A549 (cell line): Measurements from ENCODE around the gene HTR3C. TPM values are rescaled to one million over a fixed set of nuclear protein-coding genes. Genes with fewer than 3 reads are reported as not detected.

Experiments used
- ATAC-seq, 2 experiments: fragments of 200-7000 bp in 1 of 2; fragments of >200 bp in 1 of 2; cut with Nextera tagmentation in 1 of 2; cut with Tn5 transposase in 1 of 2; 3 replicates each; pipeline versions ENCODE4 v1.8.0 to v1.9.1; 2018 to 2020; ENCODE audit warnings: mild to moderate bottlenecking in 1 of 2, moderate library complexity in 1 of 2
- CTCF ChIA-PET: fragments of 300-600 bp; sonication (Branson Sonifier 250); formaldehyde crosslinking; extraction: SDS; loops from one replicate; lab custom pipeline; 2021; ENCODE audit warnings: antibody characterized with exemption, inconsistent platforms; lab: Yijun Ruan, JAX
- POLR2A ChIA-PET: fragments of 350-600 bp; formaldehyde crosslinking; extraction: SDS; loops from one replicate; lab custom pipeline; 2021; ENCODE audit warnings: antibody characterized with exemption, inconsistent platforms; lab: Yijun Ruan, JAX
- DNase-seq, 2 experiments: peaks; one replicate each; pipeline versions ENCODE4 v3.0.0 to v3.0.0-alpha.2; 2011 to 2016; ENCODE audit warnings: low read depth in 1 of 2, low spot score in 1 of 2
- FAIRE-seq: peaks from 2 replicates; lab custom pipeline; 2011; peaks lifted over from hg19 to GRCh38; lab: Jason Lieb, UNC
- H3K27ac ChIP-seq, 2 experiments: fragments of >200 bp; sonication (Bioruptor Twin); formaldehyde crosslinking; 3 replicates each; pipeline ENCODE4 v1.5.1; 2016 to 2017
- H3K4me1 ChIP-seq: fragments of >200 bp; sonication (Bioruptor Twin); formaldehyde crosslinking; 3 replicates; pipeline ENCODE4 v1.6.1; 2016
- H3K4me2 ChIP-seq: fragments of >200 bp; sonication (Bioruptor Twin); formaldehyde crosslinking; 3 replicates; pipeline ENCODE4 v1.6.1; 2016
- H3K4me3 ChIP-seq: fragments of >200 bp; sonication (Bioruptor Twin); formaldehyde crosslinking; 3 replicates; pipeline ENCODE4 v1.5.1; 2016
- H3K9me3 ChIP-seq: fragments of >200 bp; sonication (Bioruptor Twin); formaldehyde crosslinking; 3 replicates; pipeline ENCODE4 v1.6.1; 2016
- ATOH8 ChIP-seq: fragments of 250-450 bp; sonication (Bioruptor Pico); IDR thresholded peaks from 2 replicates; pipeline ENCODE4 v1.5.0; 2020; ENCODE audit warnings: low read depth, mild to moderate bottlenecking, moderate library complexity
- CBX2 ChIP-seq: fragments of 200-600 bp; sonication (generic); IDR thresholded peaks from 2 replicates; pipeline ENCODE4 v1.6.1; 2016; ENCODE audit warnings: low read depth, mild to moderate bottlenecking, borderline replicate concordance
- CBX8 ChIP-seq: fragments of 200-600 bp; sonication (generic); IDR thresholded peaks from 2 replicates; pipeline ENCODE4 v1.6.1; 2016
- CEBPB ChIP-seq, 2 experiments: fragments of >200 bp in 1 of 2; sonication (Bioruptor Twin) in 1 of 2; formaldehyde crosslinking in 1 of 2; IDR thresholded peaks; 2 replicates each; pipeline ENCODE4 v1.6.1; 2012 to 2016
- EHF ChIP-seq: fragments of 250-450 bp; sonication (Bioruptor Pico); IDR thresholded peaks from 2 replicates; pipeline ENCODE4 v1.5.0; 2020; ENCODE audit warnings: mild to moderate bottlenecking
- EHMT2 ChIP-seq: fragments of 200-600 bp; sonication (generic); IDR thresholded peaks from 2 replicates; pipeline ENCODE4 v1.6.1; 2016; ENCODE audit warnings: antibody characterized with exemption, low read depth, mild to moderate bottlenecking, moderate library complexity
- FOSB ChIP-seq: fragments of 250-450 bp; sonication (Bioruptor Pico); IDR thresholded peaks from 2 replicates; pipeline ENCODE4 v1.5.0; 2020; ENCODE audit warnings: mild to moderate bottlenecking, moderate library complexity
- FOSL2 ChIP-seq, 2 experiments: fragments of 450-650 bp in 1 of 2; fragments of >200 bp in 1 of 2; sonication (Bioruptor Twin) in 1 of 2; formaldehyde crosslinking; IDR thresholded peaks; 2 replicates each; pipeline versions ENCODE4 v1.5.0 to v1.6.1; 2016 to 2020; ENCODE audit warnings: mild to moderate bottlenecking in 1 of 2, moderate library complexity in 1 of 2
- FOXS1 ChIP-seq: fragments of 250-450 bp; sonication (Bioruptor Pico); IDR thresholded peaks from 2 replicates; pipeline ENCODE4 v1.5.0; 2020; ENCODE audit warnings: mild to moderate bottlenecking, moderate library complexity
- HDAC2 ChIP-seq: fragments of 200-600 bp; sonication (generic); IDR thresholded peaks from 2 replicates; pipeline ENCODE4 v1.6.1; 2016
- HOXA7 ChIP-seq: fragments of 250-450 bp; sonication (Bioruptor Pico); IDR thresholded peaks from 2 replicates; pipeline ENCODE4 v1.5.0; 2020; ENCODE audit warnings: mild to moderate bottlenecking, moderate library complexity
- JUN ChIP-seq, 2 experiments: fragments of >200 bp; sonication (Bioruptor Twin); formaldehyde crosslinking; IDR thresholded peaks; 2 replicates in 1 of 2; 3 replicates in 1 of 2; pipeline ENCODE4 v1.6.1; 2016 to 2017
- KDM5A ChIP-seq: fragments of 200-600 bp; sonication (generic); IDR thresholded peaks from 2 replicates; pipeline ENCODE4 v1.6.1; 2016; ENCODE audit warnings: antibody characterized with exemption, mild to moderate bottlenecking
- MAX ChIP-seq: IDR thresholded peaks from 2 replicates; pipeline ENCODE4 v1.6.1; 2012
- MYC ChIP-seq: IDR thresholded peaks from 2 replicates; pipeline ENCODE4 v1.6.1; 2012; ENCODE audit warnings: mild to moderate bottlenecking, inconsistent platforms, low read length, improper control_type of control experiment, borderline replicate concordance
- NFE2L2 ChIP-seq: fragments of 150-350 bp; conservative IDR thresholded peaks from 2 replicates; pipeline ENCODE4 v1.6.1; 2014; ENCODE audit warnings: low read length
- PHF8 ChIP-seq: fragments of 200-600 bp; sonication (generic); IDR thresholded peaks from 2 replicates; pipeline ENCODE4 v1.6.1; 2016; ENCODE audit warnings: low read depth, mild to moderate bottlenecking, antibody characterized with exemption, moderate library complexity, borderline replicate concordance
- POLR2A ChIP-seq: IDR thresholded peaks from 2 replicates; pipeline ENCODE4 v1.6.1; 2012; ENCODE audit warnings: mild to moderate bottlenecking, low read length
- RAD21 ChIP-seq, 2 experiments: fragments of >200 bp in 1 of 2; sonication (Bioruptor Twin) in 1 of 2; formaldehyde crosslinking in 1 of 2; IDR thresholded peaks in 1 of 2; conservative IDR thresholded peaks in 1 of 2; 2 replicates in 1 of 2; 3 replicates in 1 of 2; pipeline ENCODE4 v1.6.1; 2012 to 2018; ENCODE audit warnings: inconsistent platforms in 1 of 2
- RARB ChIP-seq: fragments of 250-450 bp; sonication (Bioruptor Pico); IDR thresholded peaks from 2 replicates; pipeline ENCODE4 v1.8.0; 2021; ENCODE audit warnings: mild to moderate bottlenecking, moderate library complexity
- RFX5 ChIP-seq: fragments of 450-650 bp; IDR thresholded peaks from 2 replicates; pipeline ENCODE4 v1.7.1; 2014; ENCODE audit warnings: antibody characterized with exemption, mild to moderate bottlenecking, moderate library complexity
- TP53 ChIP-seq: fragments of 250-450 bp; sonication (Bioruptor Pico); IDR thresholded peaks from 2 replicates; pipeline ENCODE4 v1.5.0; 2021; ENCODE audit warnings: mild to moderate bottlenecking, moderate library complexity
- ZC3H11A ChIP-seq: fragments of 450-650 bp; IDR thresholded peaks from 2 replicates; pipeline ENCODE4 v1.6.1; 2014; ENCODE audit warnings: antibody characterized with exemption, mild to moderate bottlenecking
- ZFP36 ChIP-seq: fragments of 450-650 bp; IDR thresholded peaks from 2 replicates; pipeline ENCODE4 v1.6.1; 2014; ENCODE audit warnings: borderline replicate concordance; ENCODE audit not compliant: partially characterized antibody
- ZSCAN20 ChIP-seq: fragments of 250-450 bp; sonication (Bioruptor Pico); IDR thresholded peaks from 2 replicates; pipeline ENCODE4 v1.8.0; 2022; ENCODE audit warnings: mild to moderate bottlenecking, moderate library complexity
- WGBS: methylation state at CpG from one replicate; pipeline ENCODE4 v1.1.6; 2017; ENCODE audit errors: missing lambda C conversion rate; 5-methylcytosine and 5-hydroxymethylcytosine counted together
- polyA plus RNA-seq, 4 experiments: library from polyadenylated mRNA; depleted of rRNA in 3 of 4; stranded (reverse); fragments of >200 nt; fragmentation: RNase III in 1 of 4; extraction: RNeasy Plus Mini Kit Qiagen cat#74134 plus additional on column Dnase treatment in 1 of 4; gene quantifications; 2 replicates in 3 of 4; 3 replicates in 1 of 4; pipeline ENCODE4 v1.2.3, GENCODE V29; 2011 to 2017
- TF ChIP-seq, protein P1 (sequence below): fragments of 200-600 bp; sonication (generic); IDR thresholded peaks from 2 replicates; pipeline ENCODE4 v1.6.1; 2016; ENCODE audit warnings: antibody characterized with exemption, mild to moderate bottlenecking, moderate library complexity
- TF ChIP-seq, protein P2 (sequence below): fragments of >200 bp; sonication (Bioruptor Twin); formaldehyde crosslinking; IDR thresholded peaks from 3 replicates; pipeline ENCODE4 v1.5.1; 2016
- TF ChIP-seq, protein P3 (sequence below): fragments of >200 bp; sonication (Bioruptor Twin); formaldehyde crosslinking; IDR thresholded peaks from 3 replicates; pipeline ENCODE4 v1.6.1; 2016

Gene HTR3C
- polyA plus RNA-seq, 2 of the 4 experiments (the other 2 are of a cell fraction): not detected

- TF ChIP-seq, protein P1, sequence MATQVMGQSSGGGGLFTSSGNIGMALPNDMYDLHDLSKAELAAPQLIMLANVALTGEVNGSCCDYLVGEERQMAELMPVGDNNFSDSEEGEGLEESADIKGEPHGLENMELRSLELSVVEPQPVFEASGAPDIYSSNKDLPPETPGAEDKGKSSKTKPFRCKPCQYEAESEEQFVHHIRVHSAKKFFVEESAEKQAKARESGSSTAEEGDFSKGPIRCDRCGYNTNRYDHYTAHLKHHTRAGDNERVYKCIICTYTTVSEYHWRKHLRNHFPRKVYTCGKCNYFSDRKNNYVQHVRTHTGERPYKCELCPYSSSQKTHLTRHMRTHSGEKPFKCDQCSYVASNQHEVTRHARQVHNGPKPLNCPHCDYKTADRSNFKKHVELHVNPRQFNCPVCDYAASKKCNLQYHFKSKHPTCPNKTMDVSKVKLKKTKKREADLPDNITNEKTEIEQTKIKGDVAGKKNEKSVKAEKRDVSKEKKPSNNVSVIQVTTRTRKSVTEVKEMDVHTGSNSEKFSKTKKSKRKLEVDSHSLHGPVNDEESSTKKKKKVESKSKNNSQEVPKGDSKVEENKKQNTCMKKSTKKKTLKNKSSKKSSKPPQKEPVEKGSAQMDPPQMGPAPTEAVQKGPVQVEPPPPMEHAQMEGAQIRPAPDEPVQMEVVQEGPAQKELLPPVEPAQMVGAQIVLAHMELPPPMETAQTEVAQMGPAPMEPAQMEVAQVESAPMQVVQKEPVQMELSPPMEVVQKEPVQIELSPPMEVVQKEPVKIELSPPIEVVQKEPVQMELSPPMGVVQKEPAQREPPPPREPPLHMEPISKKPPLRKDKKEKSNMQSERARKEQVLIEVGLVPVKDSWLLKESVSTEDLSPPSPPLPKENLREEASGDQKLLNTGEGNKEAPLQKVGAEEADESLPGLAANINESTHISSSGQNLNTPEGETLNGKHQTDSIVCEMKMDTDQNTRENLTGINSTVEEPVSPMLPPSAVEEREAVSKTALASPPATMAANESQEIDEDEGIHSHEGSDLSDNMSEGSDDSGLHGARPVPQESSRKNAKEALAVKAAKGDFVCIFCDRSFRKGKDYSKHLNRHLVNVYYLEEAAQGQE: no peak
- no peak; the same call in 1 of the 2 replicates for TF ChIP-seq KDM5A
- TF ChIP-seq MYC: no peak
- no peak for TF ChIP-seq EHF (CRISPR knock-in tag)
- TF ChIP-seq FOSL2 (IDR thresholded peaks at IDR 0.05): no peak
- TF ChIP-seq FOSL2 (CRISPR knock-in tag; IDR thresholded peaks at IDR 0.05): no peak
- no peak for TF ChIP-seq EHMT2
- no peak for TF ChIP-seq CEBPB (IDR thresholded peaks at IDR 0.05)
Measured at GRCh38 chr3:184016811-184017671, 35.8 kb upstream of the HTR3C start (continued).

GRCh38 chr3:184017672-184018423 lies 35.0 kb upstream of the HTR3C start, which contains the start of gene ABCC5:
Gene ABCC5, minus strand, starts transcription at chr3:184017884. Its CDS starts 3,492 bp downstream, at chr3:184014392.
- ATAC-seq: peak; percentile 98 to 99
- Histone ChIP-seq H3K9me3 (no peaks in the 10 kb centered on the region), H3K4me2 (peak within 1 kb of the TSS; percentile 98), H3K4me1 (peaks cover 9% of the 10 kb centered on the region; the same call in 2 of the 3 replicates), H3K27ac (peak within 1 kb of the TSS; percentile 89 to 98), H3K4me3 (peak within 1 kb of the TSS; percentile 93)
- no peak for FAIRE-seq
- ChIA-PET CTCF (interaction anchor here (0.6 to 1.7 kb wide), 29 partner anchors 11 to 248 kb away, joined by 3 to 25 read pairs (median 4); partner anchors contain the start of genes HTR3C and PARL), POLR2A (interaction anchor here (0.6 to 1.0 kb wide), 2 partner anchors 24 to 93 kb away, joined by 6 read pairs; no protein-coding TSS in a partner anchor)
- WGBS: 2% methylated on average over 29 of the region's 55 CpGs
- DNase-seq: peak; percentile 86
- TF ChIP-seq NFE2L2 (no peak), MAX (peak; percentile 38; the same call in 1 of the 2 replicates), RAD21 (conservative IDR thresholded peaks at IDR 0.05 in 1 of 2, IDR thresholded peaks at IDR 0.05 in 1 of 2) (0 out of 5 replicates have a peak, but pooled peaks of 1 of the 2 experiments have one; percentile 7), CBX2 (no peak), ZC3H11A (no peak), RARB (CRISPR knock-in tag) (no peak), KDM5A (peak; percentile 81), POLR2A (peak; percentile 76), JUN (IDR thresholded peaks at IDR 0.05) (peak in 1 of 2 experiments; percentile 40; a peak in 2 of 5 replicates), HDAC2 (no peak), CBX8 (no peak), FOXS1 (no peak), ZFP36 (no peak), RFX5 (no peak), ZSCAN20 (CRISPR knock-in tag) (no peak), FOSL2 (IDR thresholded peaks at IDR 0.05) (no peak), FOSL2 (CRISPR knock-in tag; IDR thresholded peaks at IDR 0.05) (no peak), TP53 (CRISPR knock-in tag) (no peak), ATOH8 (CRISPR knock-in tag) (no peak), HOXA7 (CRISPR knock-in tag) (no peak), FOSB (CRISPR knock-in tag) (no peak), PHF8 (peak; percentile 38; the same call in 1 of the 2 replicates)
- TF ChIP-seq, protein P2, sequence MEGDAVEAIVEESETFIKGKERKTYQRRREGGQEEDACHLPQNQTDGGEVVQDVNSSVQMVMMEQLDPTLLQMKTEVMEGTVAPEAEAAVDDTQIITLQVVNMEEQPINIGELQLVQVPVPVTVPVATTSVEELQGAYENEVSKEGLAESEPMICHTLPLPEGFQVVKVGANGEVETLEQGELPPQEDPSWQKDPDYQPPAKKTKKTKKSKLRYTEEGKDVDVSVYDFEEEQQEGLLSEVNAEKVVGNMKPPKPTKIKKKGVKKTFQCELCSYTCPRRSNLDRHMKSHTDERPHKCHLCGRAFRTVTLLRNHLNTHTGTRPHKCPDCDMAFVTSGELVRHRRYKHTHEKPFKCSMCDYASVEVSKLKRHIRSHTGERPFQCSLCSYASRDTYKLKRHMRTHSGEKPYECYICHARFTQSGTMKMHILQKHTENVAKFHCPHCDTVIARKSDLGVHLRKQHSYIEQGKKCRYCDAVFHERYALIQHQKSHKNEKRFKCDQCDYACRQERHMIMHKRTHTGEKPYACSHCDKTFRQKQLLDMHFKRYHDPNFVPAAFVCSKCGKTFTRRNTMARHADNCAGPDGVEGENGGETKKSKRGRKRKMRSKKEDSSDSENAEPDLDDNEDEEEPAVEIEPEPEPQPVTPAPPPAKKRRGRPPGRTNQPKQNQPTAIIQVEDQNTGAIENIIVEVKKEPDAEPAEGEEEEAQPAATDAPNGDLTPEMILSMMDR: peak; percentile 23; the same call in 1 of the 3 replicates
- TF ChIP-seq, protein P3, sequence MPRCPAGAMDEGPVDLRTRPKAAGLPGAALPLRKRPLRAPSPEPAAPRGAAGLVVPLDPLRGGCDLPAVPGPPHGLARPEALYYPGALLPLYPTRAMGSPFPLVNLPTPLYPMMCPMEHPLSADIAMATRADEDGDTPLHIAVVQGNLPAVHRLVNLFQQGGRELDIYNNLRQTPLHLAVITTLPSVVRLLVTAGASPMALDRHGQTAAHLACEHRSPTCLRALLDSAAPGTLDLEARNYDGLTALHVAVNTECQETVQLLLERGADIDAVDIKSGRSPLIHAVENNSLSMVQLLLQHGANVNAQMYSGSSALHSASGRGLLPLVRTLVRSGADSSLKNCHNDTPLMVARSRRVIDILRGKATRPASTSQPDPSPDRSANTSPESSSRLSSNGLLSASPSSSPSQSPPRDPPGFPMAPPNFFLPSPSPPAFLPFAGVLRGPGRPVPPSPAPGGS: peak; percentile 62; the same call in 1 of the 3 replicates
